Skin of body (tissue), 2 donors: Measurements from ENCODE around the gene TRPM2. TPM values are rescaled to one million over a fixed set of nuclear protein-coding genes. Genes with fewer than 3 reads are reported as not detected.
"Not testable (repeated sequence)": the region's sequence is repeated elsewhere in the genome, so short reads cannot be mapped to it uniquely, and the experiment has no call there.

Experiments used
- DNase-seq: peaks from one replicate; lab custom pipeline; 2025; lab: John Stamatoyannopoulos, UW
- total RNA-seq: library from RNA; depleted of rRNA; stranded (reverse); fragments of >200 nt; gene quantifications from one replicate; pipeline ENCODE4 v1.2.3, GENCODE V29; 2014

TRPM2 gene
- total RNA-seq, 1 donor from 2014 or later: 1.8 TPM

DNA sequence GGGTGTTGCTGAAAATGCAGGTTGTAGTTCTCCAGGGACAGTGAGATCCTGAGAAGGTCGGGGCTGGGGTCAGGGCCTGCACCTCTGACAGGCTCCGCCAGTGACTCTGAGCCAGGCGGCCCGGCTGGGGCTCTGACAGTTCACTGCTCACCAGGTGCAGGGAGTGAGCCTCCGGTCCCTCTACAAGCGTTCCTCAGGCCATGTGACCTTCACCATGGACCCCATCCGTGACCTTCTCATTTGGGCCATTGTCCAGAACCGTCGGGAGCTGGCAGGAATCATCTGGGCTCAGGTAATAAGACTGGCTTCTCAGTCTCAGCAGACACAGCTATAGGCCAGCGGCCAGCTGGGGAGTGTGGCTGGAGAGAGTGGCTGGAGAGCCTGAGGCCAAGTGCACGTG lies 41.8 kb downstream of the TRPM2 start:
- DNase-seq: no peak

GRCh38 chr21:44396803-44397202 lies 43.4 kb downstream of the TRPM2 start:
- not testable (repeated sequence) for DNase-seq

- no peak for DNase-seq
Measured at GRCh38 chr21:44397431-44398031, 44.1 kb downstream of the TRPM2 start.

- DNase-seq: no peak
Measured at GRCh38 chr21:44398499-44398898, 45.1 kb downstream of the TRPM2 start.

- no peak for DNase-seq
Measured at GRCh38 chr21:44399151-44399954, 45.9 kb downstream of the TRPM2 start.

- no peak for DNase-seq
Measured at GRCh38 chr21:44399955-44400790, 46.8 kb downstream of the TRPM2 start.

DNA sequence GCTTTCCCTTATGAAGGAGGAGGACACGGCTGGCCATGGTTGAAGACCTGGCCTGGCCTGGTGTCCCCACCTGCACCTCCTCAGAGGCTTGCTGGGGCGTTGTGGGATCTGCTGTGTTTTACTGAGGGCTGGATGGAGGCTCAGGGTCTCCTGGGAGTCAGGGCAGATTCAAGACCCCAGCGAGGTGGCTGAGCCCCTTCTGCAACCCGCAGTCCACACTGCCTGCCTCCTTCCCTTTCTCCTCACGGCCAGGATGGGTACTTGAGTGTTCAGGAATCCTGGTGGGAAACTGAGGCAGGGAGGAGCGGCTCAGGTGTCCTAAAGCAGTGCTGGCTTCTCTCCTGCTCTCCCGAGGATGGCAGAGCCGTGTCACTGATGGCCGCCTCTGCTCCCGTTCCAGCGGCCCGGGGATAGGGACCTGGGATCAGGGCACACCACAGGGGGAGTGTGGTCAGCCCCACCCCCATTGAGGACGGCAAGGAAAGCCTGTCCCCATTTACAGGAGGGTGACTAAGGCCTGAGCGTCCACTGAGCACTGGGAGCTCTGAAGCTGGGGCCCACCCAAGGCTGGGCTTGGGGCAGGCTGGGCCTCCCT lies 47.5 kb downstream of the TRPM2 start:
- DNase-seq: no peak

DNA sequence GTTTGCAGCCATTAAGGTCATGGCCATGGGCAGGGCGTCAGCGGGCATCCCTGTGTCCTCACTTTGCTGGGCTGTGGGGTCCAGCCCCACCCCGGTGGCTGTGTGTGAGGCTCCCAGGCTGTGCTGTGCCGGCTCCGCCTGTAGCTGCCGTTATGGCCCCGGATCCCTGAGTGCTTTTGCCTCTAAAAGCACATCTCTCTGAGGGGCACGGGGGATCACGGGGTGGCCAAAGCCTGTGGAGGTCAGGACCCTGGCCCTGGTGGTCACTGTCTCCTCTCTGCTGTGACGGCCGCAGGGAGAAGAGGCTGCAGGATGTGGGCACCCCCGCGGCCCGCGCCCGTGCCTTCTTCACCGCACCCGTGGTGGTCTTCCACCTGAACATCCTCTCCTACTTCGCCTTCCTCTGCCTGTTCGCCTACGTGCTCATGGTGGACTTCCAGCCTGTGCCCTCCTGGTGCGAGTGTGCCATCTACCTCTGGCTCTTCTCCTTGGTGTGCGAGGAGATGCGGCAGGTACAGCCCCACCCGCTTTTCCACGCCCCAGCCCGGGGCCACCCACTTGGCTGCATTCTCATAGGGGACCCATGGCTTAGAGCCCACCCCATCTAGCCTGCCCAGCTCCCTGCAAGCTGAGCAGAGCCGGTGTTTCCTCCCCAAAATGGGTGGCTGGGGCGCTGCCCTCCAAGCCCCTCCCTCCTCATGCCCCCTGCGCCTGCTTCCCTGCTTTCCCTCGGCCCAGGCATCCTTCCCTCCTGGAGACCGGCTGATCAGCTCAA lies 48.2 kb downstream of the TRPM2 start:
- DNase-seq: no peak

GRCh38 chr21:44402323-44403105 lies 49.1 kb downstream of the TRPM2 start:
- DNase-seq: no peak

DNA sequence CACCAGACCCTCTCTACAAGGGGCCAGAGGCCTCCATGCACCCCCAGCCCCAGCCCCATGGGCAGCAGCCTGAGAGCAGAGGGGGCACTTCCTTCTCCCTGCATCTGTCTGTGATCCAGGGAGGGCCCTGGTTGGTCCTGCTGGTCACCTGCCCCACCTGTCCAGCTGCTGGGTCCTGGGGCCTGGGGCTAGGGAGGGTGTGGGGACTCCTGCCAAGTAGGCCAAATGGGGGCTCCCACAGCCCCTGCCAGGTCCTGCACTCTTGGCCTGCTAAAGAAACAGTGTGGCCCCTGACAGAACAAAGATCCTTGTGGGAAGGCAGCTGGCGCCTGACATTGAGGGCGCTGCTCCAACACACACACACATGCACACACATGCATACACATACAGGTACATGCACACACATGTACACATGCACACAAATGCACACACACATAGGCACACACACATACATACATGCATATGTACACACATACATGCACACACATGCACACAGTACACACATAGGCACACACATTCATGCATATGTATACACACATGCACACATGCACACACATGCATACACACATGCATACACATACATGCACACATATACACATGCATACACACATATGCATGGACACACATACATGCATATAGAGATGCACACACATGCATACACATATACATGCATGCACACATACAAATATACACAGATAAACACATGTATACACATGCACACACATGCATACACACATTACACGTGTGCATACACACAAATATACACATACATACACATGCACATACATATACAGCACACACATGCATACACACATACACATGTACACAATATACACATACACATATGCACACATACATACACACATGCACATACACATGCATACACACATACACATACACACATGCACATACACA lies 49.9 kb downstream of the TRPM2 start:
- DNase-seq: no peak

- DNase-seq: not testable (repeated sequence)
Measured at GRCh38 chr21:44404482-44404881, 51.1 kb downstream of the TRPM2 start.

GRCh38 chr21:44405091-44405947 lies 51.9 kb downstream of the TRPM2 start:
- DNase-seq: no peak

GRCh38 chr21:44405948-44406872 lies 52.8 kb downstream of the TRPM2 start:
- DNase-seq: no peak

GRCh38 chr21:44406953-44407352 lies 53.5 kb downstream of the TRPM2 start:
- DNase-seq: no peak

DNA sequence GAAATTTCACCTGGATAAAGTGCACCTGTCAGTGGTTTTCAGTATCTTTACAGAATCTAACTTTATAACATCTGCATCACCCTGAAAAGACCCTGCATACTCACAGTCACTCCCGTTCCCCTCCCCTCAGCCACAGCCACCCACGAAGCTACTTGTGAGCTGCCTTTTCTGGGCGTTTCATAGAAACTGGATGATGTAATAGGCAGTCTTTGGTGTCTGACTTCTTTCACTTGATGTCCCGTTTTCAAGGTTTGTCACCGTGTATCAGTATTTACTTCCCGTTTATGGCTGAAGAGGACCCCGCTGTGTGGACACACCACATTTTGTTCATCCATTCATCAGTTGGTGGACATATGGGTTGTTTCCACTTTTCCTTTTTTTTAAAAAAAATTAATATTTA lies 54.1 kb downstream of the TRPM2 start:
- no peak for DNase-seq

DNA sequence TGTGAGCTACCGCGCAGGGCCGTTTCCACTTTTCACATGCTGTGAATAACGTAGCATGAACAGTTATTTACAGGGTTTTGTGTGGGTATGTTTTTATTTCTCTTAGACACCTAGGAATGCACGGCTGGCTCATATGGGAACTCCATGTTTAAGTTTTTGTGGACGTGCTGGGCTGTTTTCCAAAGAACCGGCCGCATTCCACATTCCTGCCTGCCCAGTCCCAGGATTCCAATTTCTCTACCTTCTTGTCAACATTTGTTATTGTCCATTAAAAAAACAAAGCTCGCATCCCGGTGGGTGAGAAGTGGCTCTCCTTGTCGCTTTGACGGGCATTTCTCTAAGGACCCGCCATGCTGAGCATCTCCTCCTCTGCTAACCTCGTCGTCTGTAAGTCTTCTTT lies 54.8 kb downstream of the TRPM2 start:
- no peak for DNase-seq
